Activated CD8-positive, alpha-beta memory T cell treated with anti-CD3 and anti-CD28 coated beads, Interleukin-2, amount 10 ng/mL, durations not matched to agents 7 days and 5 days (primary cell): Measurements from ENCODE around the gene AMN. TPM values are rescaled to one million over a fixed set of nuclear protein-coding genes. Genes with fewer than 3 reads are reported as not detected.

Source experiments
- ATAC-seq: fragments of 150-1000 bp; cut with Tn5 transposase; one replicate; pipeline ENCODE4 v1.10.0; 2021; ENCODE audit warnings: moderate library complexity
- CTCF ChIA-PET: fragments of 350-600 bp; sonication (Branson Sonifier 250); formaldehyde crosslinking; loops from one replicate; lab custom pipeline; 2021; ENCODE audit warnings: antibody characterized with exemption; lab: Charles Lee
- DNase-seq: peaks from one replicate; pipeline ENCODE4 v3.0.0-alpha.2; 2020
- H3K27ac Mint-ChIP-seq: one replicate; pipeline ENCODE4 v1.8.0; 2021; ENCODE audit warnings: mild to moderate bottlenecking, mixed read lengths
- H3K27me3 Mint-ChIP-seq: one replicate; pipeline ENCODE4 v1.8.0; 2021; ENCODE audit warnings: mixed read lengths
- H3K36me3 Mint-ChIP-seq: one replicate; pipeline ENCODE4 v1.8.0; 2021; ENCODE audit warnings: mild to moderate bottlenecking, mixed read lengths
- H3K4me1 Mint-ChIP-seq: one replicate; pipeline ENCODE4 v1.8.0; 2021; ENCODE audit warnings: mixed read lengths
- H3K4me3 Mint-ChIP-seq: one replicate; pipeline ENCODE4 v1.8.0; 2021; ENCODE audit warnings: mild to moderate bottlenecking, moderate library complexity, mixed read lengths
- H3K9me3 Mint-ChIP-seq: one replicate; pipeline ENCODE4 v1.8.0; 2022; ENCODE audit warnings: low read depth, mixed read lengths
- total RNA-seq, 2 experiments: library from RNA; stranded (reverse); gene quantifications; one replicate each; pipeline ENCODE4 v1.2.3, GENCODE V29; 2021

AMN gene
- total RNA-seq, 2 experiments from 2014 or later, result 0.35 to 0.53 TPM

DNA sequence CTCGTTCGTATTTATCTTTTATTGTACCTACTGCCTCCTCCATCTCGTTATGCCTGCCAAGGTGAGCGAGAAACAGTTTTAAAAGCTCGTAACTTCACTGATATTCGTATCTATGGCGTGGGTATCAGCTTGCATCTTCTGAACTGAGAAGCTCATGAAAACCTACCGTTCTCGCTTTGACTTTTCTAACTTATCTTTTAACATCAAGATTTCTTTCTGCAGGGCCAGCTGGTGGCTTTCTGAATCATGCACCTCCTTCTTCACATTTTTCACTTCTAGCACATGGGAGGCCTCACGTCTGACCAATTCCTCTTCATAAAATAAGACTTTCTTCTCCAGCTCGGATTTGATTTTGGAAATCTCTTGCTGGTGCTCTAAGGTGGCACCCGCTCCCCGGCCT lies 45.8 kb downstream of the AMN start:
- Mint-ChIP-seq H3K27me3 (no peaks in the 10 kb centered on the region), H3K4me1 (no peaks in the 10 kb centered on the region), H3K9me3 (no peaks in the 10 kb centered on the region), H3K27ac (no peak overlapping the region), H3K4me3 (no peak overlapping the region), H3K36me3 (no peaks in the 10 kb centered on the region)
- DNase-seq (no peak), ATAC-seq (no peak)
- CTCF ChIA-PET, result no interaction called here

DNA sequence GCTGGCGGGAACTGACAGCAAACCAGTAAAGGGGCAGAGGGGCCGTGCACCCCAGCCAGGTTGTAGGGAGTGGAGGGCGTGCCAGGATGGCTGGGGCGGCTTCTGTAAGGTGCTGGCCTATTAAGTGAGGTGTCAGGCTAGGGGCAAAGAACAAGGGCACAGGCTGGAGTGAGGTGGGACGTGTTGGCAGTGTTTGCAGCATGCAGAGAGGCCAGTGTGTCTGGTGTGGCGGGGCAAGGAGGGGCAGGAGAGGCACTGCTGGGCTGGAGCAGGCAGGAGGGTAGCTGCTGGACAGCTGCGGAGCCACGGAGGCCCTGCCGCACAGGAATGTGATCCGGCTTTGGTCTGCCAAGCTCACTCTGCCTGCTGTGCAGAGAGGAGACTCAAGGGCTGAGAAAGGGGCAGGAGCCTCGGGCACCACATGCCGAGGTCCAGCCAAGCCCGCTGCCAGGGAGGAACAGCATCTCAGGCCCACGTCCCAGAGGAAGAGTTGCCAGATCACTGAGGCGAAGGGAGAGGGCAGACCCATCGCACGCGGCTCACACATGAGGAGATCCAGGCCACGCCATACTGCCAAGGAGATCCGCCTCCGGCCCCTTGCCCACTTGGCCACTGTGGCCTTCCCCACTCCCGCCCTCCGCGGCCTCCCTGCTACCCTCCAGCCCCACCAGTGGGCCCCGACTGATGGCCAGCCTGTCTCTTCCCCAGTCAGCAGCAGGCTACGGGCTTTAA lies 46.8 kb downstream of the AMN start:
- CTCF ChIA-PET, result no interaction called here
- no peak overlapping the region for H3K4me3 Mint-ChIP-seq

DNA sequence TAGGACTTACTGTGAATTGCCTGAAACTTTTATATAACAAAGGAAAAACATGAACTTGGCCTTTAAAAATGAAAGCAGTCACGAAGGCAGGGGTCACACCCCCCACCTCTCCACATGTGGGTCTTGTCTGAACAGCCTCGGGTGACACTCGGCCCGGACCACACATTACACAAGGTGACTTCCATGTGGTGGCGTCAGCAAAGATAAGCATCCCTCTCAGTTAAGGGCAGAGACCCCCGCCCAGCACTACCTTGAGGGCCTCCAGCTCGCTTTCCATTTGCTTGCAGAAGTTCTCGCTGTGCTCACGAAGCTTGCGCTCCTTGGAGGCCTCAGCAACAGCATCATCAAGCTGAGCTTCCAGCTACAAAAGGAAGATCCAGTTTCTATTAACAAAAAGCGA lies 47.4 kb downstream of the AMN start:
- Mint-ChIP-seq H3K36me3 (no peaks in the 10 kb centered on the region), H3K27ac (no peak overlapping the region), H3K9me3 (no peaks in the 10 kb centered on the region), H3K4me1 (no peaks in the 10 kb centered on the region), H3K4me3 (no peak overlapping the region), H3K27me3 (no peaks in the 10 kb centered on the region)
- ATAC-seq (no peak), DNase-seq (no peak)
- CTCF ChIA-PET, result no interaction called here

More for the DNA sequence above, 46.8 kb downstream of the AMN start:
- DNase-seq, result no peak
- Mint-ChIP-seq H3K4me1 (no peaks in the 10 kb centered on the region), H3K36me3 (no peaks in the 10 kb centered on the region), H3K9me3 (no peaks in the 10 kb centered on the region), H3K27me3 (no peaks in the 10 kb centered on the region), H3K27ac (no peak overlapping the region)
- no peak for ATAC-seq

DNA sequence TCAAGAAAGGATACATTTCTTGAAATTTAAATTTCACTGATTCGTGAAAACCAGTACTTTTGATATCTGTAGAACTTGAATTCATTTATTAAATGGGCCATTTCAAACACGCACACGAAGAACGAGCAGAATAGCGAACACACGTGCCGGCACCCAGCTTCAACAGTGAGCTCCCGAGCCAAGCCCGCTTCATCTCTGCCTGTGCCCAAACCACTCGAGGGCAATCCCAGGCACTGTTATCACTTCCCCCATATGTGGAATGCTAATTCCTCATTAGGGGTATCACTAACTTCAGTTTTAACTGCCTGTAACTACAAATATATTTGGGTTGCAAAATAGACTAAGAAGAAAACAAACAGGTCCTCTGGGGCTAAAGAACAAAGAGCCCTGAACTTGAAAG lies 48.0 kb downstream of the AMN start:
- no peaks in the 10 kb centered on the region for H3K27me3 Mint-ChIP-seq
- CTCF ChIA-PET, result no interaction called here
- no peaks in the 10 kb centered on the region for H3K9me3 Mint-ChIP-seq
- no peaks in the 10 kb centered on the region for H3K4me1 Mint-ChIP-seq
- H3K27ac Mint-ChIP-seq, result no peak overlapping the region
- H3K4me3 Mint-ChIP-seq, result no peak overlapping the region
- no peaks in the 10 kb centered on the region for H3K36me3 Mint-ChIP-seq
- ATAC-seq (no peak), DNase-seq (no peak)

DNA sequence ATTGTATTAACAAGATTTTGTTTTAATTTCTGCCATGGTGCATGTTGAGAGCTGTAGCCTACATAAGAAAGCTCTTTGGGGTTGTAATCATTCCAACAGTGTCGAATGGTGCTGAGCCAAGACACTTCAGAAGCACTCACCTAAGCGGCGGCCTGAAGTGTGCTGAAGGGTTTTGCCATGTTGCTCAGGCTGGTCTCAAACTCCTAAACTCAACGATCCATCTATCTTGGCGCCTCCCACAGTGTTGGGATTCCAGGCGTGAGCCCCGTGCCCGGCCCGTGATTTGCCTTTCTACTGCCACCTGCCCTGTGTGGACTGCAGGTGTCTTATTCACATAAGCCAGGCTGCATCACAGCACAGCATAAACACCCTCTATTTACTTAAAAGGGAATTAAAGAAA lies 48.9 kb downstream of the AMN start:
- H3K27me3 Mint-ChIP-seq, result no peaks in the 10 kb centered on the region
- no peaks in the 10 kb centered on the region for H3K9me3 Mint-ChIP-seq
- no peaks in the 10 kb centered on the region for H3K4me1 Mint-ChIP-seq
- CTCF ChIA-PET, result interaction anchor here (1.2 kb wide), 1 partner anchor 133 kb away, joined by 3 read pairs; no protein-coding TSS in a partner anchor
- ATAC-seq (no peak), DNase-seq (no peak)
- no peak overlapping the region for H3K4me3 Mint-ChIP-seq
- H3K36me3 Mint-ChIP-seq, result no peaks in the 10 kb centered on the region
- no peak overlapping the region for H3K27ac Mint-ChIP-seq

DNA sequence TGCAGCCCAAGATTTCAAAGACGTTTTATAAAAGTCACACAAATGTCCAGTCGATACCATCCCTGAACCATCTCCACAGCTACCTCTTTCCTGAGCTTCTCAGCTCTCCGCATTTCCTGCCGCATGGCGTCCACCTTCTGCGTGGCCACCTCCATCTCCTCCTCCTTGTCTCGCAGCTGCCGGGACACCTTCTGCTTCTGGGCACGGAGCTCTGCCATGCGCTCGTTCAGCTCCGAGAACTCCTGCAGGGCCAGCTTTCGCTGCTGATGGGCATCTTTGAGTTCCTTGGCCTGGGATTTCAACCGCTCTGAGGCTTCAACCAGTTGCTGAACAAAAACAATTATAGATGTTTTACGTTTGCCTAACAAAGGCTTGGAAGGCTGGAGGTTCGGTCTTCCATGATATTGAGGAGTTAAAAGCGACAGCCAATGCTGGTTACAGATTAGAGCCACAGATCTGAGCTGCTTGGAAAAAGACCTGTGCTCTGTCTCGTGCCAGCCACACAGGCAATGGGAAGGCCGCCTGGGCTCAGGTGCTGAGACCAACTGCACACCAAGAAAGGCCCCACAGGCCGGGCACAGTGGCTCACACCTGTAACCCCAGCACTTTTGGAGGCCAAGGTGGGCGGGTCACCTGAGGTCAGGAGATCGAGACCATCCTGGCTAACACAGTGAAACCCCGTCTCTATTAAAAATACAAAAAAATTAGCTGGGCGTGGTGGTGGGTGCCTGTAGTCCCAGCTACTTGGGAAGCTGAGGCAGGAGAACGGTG lies 49.6 kb downstream of the AMN start:
- CTCF ChIA-PET, result interaction anchor here (1.2 kb wide), 1 partner anchor 133 kb away, joined by 3 read pairs; no protein-coding TSS in a partner anchor
- no peaks in the 10 kb centered on the region for H3K4me1 Mint-ChIP-seq
- no peak for DNase-seq
- H3K27me3 Mint-ChIP-seq, result no peaks in the 10 kb centered on the region
- H3K4me3 Mint-ChIP-seq, result no peak overlapping the region
- no peak overlapping the region for H3K27ac Mint-ChIP-seq
- no peaks in the 10 kb centered on the region for H3K9me3 Mint-ChIP-seq
- no peaks in the 10 kb centered on the region for H3K36me3 Mint-ChIP-seq
- ATAC-seq, result no peak

DNA sequence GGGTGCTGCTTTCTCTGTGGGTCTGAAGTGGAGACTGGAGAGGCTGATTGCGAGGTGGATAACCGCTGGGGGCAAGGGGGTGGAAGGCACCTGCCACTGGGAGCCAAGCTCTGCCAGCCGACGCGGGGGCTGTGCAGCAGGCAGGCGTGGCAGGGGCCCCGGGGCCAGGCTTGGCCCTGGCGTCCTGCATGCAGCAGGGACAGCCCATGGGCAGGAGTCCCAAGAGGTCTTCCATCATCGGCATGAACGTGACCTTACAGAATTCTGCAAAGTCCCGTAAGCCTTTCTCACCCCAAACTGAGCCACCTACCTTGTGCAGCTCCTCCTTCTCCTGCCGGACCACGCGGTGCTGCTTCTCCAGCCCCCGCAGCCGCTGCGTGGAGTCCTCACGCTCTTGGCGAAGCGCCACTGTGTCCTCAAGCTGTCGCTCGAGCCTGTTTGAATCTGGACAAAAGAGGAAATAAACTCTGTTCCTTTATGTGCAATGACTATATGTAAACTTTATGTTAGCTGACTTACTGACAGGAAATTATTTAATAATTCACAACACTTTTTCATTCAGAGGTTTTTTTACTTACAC lies 51.3 kb downstream of the AMN start:
- Mint-ChIP-seq H3K4me3 (no peak overlapping the region), H3K9me3 (no peaks in the 10 kb centered on the region), H3K4me1 (no peaks in the 10 kb centered on the region), H3K27me3 (no peaks in the 10 kb centered on the region), H3K36me3 (no peaks in the 10 kb centered on the region), H3K27ac (no peak overlapping the region)
- DNase-seq, result no peak
- CTCF ChIA-PET, result no interaction called here
- no peak for ATAC-seq

DNA sequence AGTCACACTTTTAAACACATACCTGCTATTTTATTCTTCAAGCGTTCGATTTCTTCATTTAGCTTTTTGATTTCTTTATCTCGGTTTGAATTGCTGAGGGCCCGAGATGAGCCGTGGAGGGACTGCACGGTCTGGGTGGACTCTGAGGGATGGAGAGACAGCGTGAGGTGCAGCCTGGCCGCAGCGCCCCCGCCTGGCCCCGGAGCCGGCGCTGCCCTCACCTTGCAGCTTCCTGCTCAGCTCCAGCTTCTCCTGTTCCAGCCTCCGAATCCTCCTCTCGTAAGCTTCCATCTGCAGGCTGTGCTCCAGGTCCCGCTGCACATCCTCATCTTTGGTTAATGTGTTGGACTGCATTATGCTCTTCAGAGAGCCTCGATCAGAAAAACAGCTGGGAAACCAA lies 53.2 kb downstream of the AMN start:
- Mint-ChIP-seq H3K27ac (no peak overlapping the region), H3K4me1 (no peaks in the 10 kb centered on the region), H3K27me3 (no peaks in the 10 kb centered on the region), H3K4me3 (no peak overlapping the region), H3K36me3 (no peaks in the 10 kb centered on the region), H3K9me3 (no peaks in the 10 kb centered on the region)
- ATAC-seq, result no peak
- CTCF ChIA-PET, result interaction anchor here (0.7 kb wide), 1 partner anchor 281 kb away, joined by 3 read pairs; no protein-coding TSS in a partner anchor
- DNase-seq, result no peak

DNA sequence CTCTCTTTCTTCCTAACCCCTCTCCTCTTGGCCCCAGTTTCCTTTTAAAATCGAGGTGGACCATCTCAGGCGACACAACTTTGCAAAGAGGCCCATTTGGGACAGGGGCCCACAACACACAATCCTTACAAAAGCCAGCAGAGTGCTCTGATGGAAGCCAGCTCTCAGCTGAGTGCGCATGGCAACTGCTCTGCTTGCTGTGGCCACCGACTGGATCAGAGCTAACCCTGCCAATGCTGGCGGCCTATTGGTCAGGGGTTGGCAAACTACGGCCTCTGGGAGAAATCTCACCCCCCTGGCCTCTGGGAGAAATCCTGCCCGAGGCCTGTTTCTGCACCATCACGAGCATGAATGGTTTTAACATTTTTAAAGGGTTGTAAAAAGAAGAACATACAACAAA lies 55.0 kb downstream of the AMN start:
- no peak overlapping the region for H3K27ac Mint-ChIP-seq
- DNase-seq, result no peak
- H3K4me3 Mint-ChIP-seq, result no peak overlapping the region
- H3K36me3 Mint-ChIP-seq, result no peaks in the 10 kb centered on the region
- ATAC-seq, result no peak
- H3K9me3 Mint-ChIP-seq, result no peaks in the 10 kb centered on the region
- H3K4me1 Mint-ChIP-seq, result no peaks in the 10 kb centered on the region
- H3K27me3 Mint-ChIP-seq, result no peaks in the 10 kb centered on the region
- CTCF ChIA-PET, result no interaction called here

DNA sequence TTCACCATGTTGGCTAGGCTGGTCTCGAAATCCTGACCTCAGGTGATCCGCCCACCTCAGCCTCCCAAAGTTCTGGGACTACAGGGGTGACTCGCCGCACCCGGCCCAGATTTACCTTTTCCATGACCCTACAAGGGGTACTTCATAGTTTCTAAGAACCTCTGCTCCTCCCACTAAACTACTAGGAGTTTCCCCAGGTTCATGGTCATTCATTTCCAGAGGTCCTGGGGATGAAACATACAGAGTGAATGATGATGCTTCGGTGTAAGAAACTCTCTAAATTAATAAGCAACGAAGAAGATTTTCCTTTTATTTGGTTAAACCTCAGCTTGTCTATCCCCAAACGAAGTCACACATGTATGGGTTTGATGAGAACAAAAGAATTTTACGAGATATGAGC lies 56.9 kb downstream of the AMN start:
- DNase-seq (no peak), ATAC-seq (no peak)
- Mint-ChIP-seq H3K27me3 (no peaks in the 10 kb centered on the region), H3K4me3 (no peak overlapping the region), H3K4me1 (no peaks in the 10 kb centered on the region), H3K36me3 (no peaks in the 10 kb centered on the region), H3K9me3 (no peaks in the 10 kb centered on the region), H3K27ac (no peak overlapping the region)
- CTCF ChIA-PET, result no interaction called here

DNA sequence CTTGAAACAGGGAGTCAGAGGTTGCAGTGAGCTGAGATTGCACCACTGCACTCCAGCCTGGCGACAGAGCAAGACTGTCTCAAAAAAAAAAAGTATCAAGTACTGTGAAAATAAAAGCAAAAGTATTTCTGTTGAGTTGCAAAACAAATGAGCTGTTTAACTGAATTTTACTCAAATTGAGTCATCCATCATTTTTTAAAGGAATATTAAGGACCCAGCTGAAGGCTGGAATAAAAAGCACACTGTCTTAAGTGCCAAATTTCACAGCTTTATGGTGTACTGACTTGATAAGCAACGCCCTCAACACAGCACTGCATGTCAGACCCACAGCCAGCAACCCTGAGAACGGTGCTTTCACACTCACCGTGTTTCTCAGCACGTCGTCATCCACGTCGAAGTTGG lies 57.9 kb downstream of the AMN start:
- Mint-ChIP-seq H3K27ac (no peak overlapping the region), H3K4me1 (no peaks in the 10 kb centered on the region), H3K4me3 (no peak overlapping the region), H3K27me3 (no peaks in the 10 kb centered on the region), H3K36me3 (no peaks in the 10 kb centered on the region), H3K9me3 (no peaks in the 10 kb centered on the region)
- CTCF ChIA-PET, result no interaction called here
- ATAC-seq (no peak), DNase-seq (no peak)
